Fibroblast of the conjunctiva (primary cell): ENCODE data around the gene C10orf90.

Experiments used
- DNase-seq: peaks from one replicate; pipeline ENCODE4 v3.0.0-alpha.2; 2010; ENCODE audit warnings: low read depth

C10orf90 gene, protein sequence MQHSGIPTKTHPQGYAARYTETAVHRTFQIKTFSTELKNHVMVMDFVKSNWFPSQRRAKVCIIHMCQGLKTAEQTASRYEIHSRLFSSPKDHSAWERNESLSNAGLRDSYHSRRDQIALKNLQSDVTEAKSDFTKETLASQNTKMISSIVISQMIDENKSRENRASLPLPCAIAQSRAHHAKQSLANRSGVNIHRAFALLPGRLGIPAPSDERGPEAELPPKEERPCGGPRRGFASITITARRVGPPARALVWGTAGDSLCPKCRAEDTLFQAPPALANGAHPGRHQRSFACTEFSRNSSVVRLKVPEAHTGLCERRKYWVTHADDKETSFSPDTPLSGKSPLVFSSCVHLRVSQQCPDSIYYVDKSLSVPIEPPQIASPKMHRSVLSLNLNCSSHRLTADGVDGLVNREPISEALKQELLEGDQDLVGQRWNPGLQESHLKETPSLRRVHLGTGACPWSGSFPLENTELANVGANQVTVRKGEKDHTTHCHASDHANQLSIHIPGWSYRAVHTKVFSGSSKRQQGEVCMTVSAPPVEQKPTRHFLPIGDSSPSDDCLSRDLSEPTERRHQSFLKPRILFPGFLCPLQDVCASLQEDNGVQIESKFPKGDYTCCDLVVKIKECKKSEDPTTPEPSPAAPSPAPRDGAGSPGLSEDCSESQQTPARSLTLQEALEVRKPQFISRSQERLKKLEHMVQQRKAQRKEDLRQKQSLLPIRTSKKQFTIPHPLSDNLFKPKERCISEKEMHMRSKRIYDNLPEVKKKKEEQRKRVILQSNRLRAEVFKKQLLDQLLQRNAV

DNA sequence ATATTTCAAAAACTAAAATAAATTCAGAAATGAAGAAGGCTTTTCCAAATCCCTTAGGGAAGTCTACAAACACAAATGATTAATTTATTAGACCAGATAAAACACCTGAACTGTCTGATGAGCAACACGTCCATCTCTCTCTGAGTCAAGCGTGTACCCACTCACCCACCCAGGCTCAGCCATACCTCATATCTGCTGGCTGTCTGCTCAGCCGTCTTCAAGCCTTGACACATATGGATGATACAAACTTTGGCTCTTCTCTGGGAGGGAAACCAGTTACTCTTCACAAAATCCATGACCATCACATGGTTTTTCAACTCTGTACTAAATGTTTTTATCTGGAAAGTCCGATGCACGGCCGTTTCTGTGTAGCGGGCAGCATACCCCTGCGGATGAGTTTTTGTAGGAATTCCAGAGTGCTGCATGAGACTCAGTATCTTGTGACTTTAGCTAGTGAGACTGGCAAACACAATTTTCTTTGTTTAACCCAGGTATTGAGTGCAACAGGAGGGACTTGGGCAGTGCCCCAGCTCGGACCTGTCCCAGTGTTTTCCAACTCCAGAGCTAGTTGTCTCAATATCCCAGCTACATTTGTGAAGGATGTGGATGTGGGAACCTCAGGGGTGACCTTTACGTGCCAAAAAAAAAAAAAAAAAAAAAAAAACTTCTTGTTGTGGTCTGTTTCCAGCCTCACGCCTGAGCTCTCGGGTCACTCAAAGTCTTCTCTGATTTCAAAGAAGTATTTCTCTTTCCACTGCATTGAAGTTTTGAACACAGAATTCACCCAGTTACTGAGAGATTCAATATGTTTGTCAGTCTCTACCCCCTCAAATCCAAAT, at the start of gene C10orf90:
Gene C10orf90, minus strand, starts transcription at position 638 of the 839 bp plus-strand sequence. Its CDS starts 213 bp downstream, at position 425.
- no peak for DNase-seq

DNA sequence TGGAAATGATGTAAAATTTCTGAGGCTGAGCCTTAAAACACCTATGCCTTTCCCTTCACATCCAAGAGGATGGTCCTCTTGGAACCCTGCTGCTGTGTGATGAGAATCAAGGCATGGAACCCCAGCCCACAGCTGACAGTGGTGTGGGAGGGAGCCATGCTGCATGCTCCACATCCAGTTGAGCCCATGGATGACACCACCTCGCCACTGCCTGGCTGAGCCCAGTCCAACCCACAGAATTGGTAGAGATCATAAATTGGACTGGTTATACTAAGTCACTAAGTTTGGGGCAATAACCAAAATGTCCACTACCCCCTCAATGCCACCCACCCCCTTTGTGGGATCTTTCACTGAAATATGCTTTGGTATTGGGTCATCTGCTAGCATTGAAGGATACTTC, 45.9 kb upstream of the C10orf90 start:
- no peak for DNase-seq

DNA sequence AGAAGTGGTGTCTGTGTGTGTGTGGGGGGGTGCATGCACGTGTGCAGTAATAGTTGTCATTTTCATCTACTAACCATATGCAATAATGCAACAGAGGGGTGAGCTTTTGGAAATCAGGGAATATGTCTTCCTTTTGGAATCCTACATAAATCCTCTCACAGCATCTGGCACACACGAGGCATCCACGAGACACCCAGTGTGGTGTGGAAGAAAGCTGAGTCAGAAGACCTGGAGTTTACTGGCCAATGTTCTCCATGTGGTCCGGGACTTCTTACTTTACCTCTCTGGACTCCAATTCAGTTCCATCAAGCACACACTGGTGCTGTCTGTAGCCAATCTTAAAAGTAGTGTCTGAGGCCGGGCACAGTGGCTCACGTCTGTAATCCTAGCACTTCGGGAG, 43.1 kb upstream of the C10orf90 start:
- DNase-seq = no peak

DNA sequence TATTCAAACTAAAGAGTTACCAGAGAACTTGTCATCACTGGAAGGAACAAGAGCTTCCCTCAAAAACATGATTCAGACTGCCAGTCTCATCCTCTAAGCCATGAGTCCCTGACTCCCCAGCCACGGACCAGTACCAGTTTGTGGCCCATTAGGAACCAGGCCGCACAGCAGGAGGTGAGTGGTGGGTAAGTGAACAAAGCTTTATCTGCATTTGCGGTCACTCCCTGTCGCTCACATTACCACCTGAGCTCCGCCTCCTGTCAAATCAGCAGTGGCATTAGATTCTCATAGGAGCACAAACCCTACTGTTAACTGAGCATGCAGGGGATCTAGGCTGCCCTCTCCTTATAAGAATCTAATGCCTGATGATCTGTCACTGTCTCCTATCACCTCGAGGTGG, 42.2 kb upstream of the C10orf90 start:
- no peak for DNase-seq

DNA sequence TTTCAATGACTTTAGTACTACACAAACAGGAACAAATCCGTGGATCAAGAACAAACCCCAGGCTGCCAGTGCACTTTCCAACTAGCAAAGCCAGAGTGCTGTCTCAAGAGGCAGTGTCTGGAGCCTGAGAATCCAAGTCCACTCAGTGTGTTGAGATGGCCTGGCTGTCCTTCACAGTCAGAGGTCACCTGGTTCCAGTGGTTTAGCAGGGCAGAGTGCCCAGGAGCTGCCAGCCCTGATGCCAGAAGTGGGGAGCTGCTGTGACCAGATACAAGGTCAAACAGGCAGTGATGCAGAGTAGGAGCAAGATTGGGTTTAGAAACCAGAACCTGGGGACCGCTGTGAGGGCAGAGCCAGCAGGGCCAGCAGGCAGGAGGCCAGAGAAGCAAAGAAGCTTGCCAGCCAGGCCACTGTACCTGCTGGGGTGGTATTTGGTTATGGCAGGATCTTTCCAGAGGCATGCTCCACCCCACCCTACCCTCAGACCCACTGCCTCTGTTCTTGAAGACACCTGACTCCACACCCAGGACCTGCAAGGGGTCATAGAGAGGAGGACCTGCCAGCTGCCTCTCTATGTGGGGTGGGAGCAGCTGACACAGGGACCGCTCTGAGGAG, 35.6 kb upstream of the C10orf90 start:
- DNase-seq = no peak

DNA sequence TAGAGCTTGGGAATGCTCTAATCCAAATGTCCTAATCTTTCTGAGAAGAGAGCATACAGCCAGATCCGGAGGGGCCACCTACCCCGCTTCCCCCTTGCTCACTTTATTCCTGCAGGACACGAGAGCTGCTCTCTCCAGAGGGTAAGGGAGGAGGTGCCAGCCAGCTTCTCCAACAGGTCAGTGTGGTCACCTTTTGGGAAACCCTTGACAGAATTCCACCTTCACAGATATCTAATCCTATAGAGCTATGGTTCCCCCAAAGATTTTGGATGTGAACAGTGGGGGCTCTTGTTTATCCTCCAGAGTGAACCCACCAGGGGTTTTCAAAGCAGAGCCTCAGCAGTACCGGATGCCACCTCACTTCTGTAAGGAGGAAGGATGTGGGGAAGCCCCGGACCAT, 34.6 kb upstream of the C10orf90 start:
- no peak for DNase-seq

DNA sequence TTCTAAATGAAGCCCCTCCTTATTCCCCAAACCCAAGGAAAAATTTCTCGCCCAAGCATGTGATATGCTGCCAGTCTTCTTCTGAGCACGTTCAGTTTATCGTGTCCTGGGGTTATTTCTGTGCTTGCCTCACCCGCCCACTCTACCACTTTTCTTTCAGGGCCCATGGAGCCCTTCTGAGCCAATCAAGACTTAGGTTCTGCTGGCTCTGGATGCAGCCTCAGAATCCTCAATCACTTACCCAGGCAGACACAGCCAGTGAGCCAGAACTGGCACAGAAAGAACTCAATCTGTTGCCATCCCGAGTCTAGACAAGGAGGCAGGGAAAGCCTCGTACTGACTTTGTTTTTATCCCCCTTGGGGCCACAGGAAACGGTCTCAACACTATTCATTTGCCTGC, 34.2 kb upstream of the C10orf90 start:
- no peak for DNase-seq

DNA sequence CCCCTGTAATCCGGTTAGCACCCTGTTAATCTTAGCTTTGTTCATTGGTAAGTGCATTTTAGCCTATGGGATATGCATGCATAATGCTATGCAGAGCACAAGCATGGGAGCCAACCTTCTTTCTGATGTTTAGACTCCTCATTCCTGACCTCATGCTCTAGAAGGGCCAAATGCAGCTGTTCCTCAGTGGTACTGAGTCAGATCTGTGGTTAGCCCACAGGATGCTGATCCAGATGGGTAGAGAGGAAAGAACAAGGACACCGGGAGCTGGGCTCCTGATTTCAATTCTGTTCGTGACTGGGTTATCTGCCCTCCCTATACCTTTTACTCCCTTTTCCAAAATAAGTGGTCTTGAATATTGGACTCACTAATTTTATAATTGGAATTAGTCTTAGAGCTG, 31.7 kb upstream of the C10orf90 start:
- DNase-seq = no peak

DNA sequence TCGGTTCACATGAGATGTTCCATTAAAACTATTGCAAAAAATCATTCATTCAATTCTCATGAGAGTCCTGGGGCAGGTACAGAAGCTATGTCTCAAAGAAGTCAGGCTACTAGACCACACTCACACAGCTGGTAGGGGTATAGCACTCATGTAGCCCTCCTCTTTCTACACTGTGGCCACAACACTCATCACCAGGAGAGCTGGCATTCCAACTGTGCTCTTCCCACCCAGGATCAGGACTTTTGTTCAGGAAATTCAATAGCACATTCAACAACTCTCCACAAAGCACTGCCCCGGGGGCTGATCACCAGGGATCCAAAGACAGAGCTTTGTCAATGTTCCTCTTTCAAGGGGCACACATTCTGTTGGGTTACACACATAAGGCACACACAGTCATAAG, 31.0 kb upstream of the C10orf90 start:
- no peak for DNase-seq

DNA sequence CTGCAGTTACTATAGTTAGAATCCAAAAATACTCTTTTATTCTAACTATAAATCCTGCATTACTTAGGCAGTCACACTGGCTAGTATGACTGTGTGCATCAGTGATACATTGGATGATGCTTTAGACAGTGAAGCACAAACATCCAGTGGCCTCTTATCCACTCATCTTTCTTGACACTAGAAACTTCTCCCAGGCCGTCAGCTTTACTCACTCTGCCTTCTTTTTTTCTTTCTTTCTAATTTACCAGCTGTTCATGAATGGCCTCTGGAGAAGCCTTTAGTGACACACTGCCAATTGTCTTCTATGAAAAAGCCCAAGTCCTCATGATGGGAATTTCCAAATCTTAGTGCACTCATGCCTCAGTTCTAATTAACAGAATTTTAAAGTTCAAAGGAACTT, 26.2 kb upstream of the C10orf90 start:
- DNase-seq = no peak

DNA sequence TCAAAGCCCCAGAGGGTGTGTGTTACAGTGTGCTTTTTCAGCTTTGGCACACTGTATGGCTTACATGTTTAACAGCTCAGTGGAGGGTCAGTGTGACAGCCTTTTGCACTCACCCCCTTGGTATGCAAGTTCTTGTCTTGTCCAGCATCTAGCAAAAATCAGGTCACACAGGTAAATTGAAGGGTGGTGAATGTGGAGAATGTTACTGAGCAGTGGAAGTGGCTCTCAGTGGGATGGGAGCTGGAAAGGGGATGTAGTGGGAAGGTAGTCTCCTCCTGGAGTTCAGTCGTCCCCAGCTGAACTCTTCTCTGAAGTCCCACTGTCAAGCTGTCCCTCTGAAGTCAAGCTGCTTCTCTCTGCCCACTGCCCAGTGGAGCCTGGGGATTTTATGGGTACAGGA, 21.0 kb upstream of the C10orf90 start:
- no peak for DNase-seq

DNA sequence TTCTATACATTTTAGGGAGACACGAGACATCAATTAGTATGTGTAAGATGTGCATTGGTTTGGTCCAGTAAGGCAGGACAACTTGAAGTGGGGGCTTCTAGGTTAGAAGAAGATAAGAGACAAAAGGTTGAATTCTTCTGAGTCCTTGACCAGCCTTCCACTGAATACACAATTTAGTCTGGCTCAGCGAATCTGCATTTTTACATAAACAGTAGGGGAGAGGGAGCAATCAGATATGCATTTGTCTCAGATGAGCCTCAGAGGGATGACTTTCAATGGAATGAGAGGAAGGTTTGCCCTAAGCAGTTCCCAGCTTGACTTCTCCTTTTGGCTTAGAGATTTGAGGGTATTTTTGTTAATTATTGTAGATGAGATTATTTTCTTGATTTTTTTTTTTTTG, 20.0 kb upstream of the C10orf90 start:
- no peak for DNase-seq

DNA sequence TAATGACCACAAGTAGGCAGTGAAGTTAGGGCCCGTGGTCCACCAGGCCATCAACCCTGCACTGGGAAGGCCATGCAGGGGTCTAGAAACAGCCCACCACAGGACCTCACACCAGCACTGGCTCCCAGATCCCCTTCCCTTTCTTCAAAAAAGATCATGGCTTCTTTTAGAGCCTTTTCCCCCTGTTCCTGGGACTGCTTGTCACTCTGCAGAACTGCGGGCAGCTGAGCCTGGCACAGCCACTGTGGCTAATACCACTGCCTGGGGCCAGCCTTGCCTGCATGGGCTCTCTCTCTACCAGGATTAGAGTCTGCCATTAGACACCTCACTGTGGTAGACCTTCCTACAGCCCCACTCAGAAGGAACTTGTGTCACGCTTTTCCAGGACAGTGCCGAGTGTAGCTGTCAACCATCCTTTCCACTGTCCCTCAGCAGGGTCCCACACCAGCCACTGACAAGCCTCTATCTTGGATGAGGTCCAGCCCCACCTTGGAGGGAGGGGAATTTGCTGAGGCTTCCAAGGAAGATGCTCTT, 19.0 kb upstream of the C10orf90 start:
- DNase-seq = no peak

DNA sequence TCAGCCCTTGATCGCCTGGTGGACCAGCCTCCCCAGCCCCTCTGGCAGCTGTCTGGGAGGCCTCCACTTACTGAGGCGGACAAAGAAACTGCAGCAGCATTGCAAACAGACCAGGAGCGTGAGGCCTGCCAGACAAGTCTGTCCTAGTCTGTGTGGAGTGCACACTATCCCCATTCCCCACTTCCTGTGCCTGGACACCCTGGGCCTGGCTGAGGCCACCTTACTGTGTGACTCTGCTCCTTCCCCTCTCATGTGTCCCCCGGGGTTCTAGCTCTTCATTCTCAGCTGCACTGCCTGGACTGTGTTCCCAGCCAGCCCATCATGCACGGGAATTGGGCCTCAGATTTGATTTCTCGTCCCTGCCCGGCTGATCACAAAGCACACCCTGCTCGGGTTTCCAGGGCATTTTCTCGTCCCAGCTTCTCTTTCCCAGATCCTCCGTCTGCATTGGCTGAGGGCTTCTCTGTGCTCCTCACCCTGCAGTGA, 16.7 kb upstream of the C10orf90 start:
- DNase-seq = no peak

DNA sequence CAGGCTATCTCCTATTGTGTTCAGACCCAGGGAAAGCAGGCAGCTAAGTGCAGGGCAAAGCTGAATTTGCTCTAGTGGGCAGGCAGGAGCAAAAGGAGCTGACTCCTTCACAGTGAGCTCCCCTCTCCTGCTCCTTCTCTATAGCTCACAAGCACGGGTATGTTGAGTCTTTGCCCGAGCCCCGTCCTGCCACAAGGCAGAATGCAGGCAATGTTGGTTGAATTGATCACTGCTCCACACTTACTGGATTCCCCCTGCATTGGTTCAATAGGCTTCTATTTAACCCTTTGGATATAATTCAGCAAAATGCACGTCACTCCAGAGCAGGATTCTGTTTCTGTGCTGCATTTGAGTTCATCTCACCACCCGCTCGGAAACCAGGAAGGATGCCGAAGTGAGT, 16.2 kb upstream of the C10orf90 start:
- DNase-seq = no peak

DNA sequence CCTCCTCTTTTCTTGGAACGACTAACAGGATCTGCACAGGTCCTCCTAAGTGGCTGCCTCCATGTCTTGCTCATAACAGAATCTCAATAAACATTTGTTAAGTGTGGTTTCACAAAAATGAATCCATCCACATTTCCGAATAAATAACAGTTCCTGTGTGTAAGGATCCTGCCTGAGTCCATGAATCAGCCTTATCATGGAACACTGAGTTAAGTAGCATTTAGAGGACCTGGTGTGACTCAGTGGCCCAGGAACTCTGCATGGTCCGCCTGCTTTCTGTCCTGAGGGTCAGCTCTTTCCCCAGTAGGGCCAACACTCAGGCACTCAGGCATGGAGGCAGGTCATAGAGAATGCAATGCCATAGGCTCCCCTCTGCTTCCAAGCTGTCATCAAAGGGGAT, 15.8 kb upstream of the C10orf90 start:
- DNase-seq = no peak

DNA sequence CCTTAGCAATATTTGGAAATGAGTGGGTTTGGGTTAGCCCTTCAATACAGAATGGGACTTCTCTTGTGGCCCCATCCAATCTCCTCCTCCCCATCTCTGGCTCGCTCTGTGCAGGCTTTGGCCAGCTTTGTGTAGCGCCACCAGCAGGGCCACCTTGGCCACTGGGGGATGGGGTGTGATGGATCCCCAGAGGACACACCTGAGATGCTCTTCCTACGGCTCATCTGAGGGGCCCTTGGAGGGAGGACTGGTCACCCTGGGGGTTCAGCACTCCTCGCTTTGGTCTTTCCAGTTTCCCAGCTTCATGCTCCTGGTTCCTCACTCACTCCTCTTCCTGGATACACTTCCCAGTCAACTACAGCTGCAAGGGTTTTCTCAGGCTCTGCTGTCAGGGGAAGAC, 15.3 kb upstream of the C10orf90 start:
- no peak for DNase-seq

DNA sequence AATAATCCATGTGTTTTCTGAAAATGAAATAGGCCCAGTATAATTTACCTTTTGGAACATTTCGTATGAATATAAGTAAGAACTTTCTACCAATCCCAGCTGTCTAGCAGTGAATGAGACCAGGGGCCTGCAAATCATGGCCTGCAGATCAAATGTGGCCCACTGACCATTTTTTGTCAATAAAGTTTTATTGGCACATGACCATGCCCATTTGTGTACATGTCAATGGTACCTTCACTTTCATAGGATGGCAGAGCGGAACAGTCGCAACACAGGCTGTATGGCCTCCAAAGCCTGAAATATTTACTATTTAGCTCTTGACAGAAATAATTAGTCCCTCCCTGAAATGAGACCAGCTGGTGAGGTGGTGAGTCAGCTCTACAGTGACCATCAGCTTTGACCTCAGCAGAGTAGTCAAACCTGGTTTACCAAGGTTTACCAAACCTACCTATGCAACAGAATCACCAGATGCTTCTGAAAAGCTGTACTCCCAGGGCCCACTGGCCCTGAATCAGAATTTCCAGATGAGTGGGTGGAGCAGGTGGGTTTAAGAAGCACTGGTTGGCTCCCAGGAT, 13.8 kb upstream of the C10orf90 start:
- DNase-seq = no peak

DNA sequence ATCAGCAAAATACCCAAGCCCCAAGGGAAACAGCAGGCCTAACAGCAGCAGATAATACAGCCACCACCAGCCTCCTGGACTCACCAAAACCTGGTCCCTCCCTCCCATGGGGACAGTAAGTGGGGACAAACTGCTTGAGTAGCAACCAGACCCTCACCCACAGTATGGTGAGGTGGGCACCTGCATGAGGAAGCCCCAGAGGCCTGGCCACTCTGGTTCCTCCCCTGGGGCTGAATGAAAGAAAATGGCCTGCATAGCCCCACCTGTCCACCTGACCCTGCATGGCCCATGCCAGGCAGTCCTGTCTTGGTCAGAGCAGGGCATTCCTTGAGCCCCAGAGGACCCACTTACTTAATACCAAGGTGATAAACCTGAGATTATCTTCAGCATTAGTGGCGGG, 13.0 kb upstream of the C10orf90 start:
- no peak for DNase-seq

DNA sequence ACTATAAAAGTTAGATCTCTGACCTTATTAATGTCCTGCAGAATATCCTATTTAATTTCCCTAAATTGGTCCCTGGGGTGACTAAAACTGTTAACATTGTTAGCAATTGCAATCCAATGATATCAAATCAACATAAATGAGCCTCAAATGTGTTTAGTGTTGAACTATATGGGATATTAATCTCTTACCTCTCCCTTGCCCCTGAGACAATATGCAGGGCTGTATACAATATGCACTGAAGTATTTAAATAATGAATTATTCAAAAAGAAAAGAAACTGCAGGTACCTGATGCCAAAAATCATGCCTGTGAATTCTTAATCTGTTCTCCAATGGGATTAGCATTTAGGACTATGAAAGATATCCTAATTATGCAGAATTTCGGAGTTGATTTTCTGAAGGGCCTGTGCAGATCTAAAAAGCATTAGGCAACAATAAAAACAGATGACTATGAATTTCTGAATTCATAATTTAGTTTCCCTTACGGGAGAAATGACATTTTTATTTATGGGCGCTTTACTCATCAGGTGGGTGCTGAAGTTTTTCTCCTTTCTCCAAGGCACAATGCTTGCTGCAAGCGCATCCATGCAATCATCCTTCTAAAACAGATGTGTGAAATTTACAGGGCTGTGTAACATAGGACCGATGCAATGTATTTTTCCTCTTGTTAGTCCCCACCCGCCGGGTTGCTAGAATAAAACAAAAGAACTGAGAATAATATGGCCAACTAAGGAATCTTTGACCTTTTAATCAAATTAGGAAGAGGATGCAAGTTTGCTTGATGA, 5.4 kb upstream of the C10orf90 start:
- no peak for DNase-seq
